DOHH2 (cell line): ENCODE measurements around the gene GSG1L.

Source experiments
- CTCF ChIP-seq: fragments of 200-600 bp; sonication (generic); IDR thresholded peaks from one replicate; pipeline ENCODE4 v1.5.1; 2014; ENCODE audit warnings: antibody characterized with exemption, mild to moderate bottlenecking, low read depth, low read length; ENCODE audit not compliant: poor library complexity, severe bottlenecking
- EZH2phosphoT487 ChIP-seq: fragments of 200-600 bp; sonication (generic); IDR thresholded peaks from 2 replicates; pipeline ENCODE4 v1.6.1; 2017; ENCODE audit warnings: borderline replicate concordance, mild to moderate bottlenecking, antibody characterized with exemption, low read length, moderate library complexity, mixed read lengths

- TF ChIP-seq CTCF (no peak), EZH2phosphoT487 (no peak)
Observed at GRCh38 chr16:27781195-27781524, 282.4 kb downstream of the GSG1L start.
